ENCODE measurements around the gene SRC.

The SRC gene

DNA sequence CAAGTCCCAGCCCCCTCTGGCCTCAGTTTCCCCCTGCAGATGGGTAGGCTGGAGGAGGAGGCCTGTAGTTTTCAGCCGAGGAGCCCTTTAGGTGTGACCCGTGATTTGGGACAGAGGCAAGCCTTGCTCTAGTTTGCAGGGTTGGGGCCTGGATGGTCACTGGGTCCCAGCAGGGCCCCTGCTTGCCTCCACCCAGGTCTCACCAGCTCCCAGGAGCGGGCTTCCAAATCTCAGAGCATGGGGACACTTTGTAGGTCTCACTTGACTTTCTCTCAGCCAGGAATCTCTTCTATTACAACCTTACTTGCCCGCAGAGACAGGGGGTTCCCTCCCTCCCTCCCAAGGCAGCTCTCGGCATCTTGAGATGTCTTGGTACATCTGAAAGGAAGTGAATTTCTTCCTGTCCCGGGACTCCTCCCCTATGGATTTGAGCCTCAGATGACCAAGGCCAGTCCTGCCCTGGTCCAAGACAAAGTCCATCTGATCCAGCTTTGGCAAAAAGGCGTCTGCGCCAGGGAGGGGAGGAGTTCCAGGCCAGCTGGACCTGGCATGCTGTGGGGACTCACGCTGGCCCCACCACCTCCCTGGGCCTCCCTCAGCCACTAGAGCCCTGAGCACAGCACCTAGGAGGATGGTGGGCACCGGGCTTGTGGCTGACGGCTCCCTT lies 47.4 kb downstream of the SRC start:
- no peaks in the 10 kb centered on the region for H3K9me3 ChIP-seq (ENCODE audit: low read length)
- H3K27me3 ChIP-seq (ENCODE audit: insufficient read depth, low read length) = no peaks in the 10 kb centered on the region
- H3K4me3 ChIP-seq (ENCODE audit: low read length) = no peak overlapping the region
- peaks cover 7% of the 10 kb centered on the region for H3K36me3 ChIP-seq (ENCODE audit: insufficient read depth, low read length)
- H3K4me1 ChIP-seq (ENCODE audit: insufficient read depth, low read length) = peaks cover 46% of the 10 kb centered on the region
- no peak overlapping the region for H2AFZ ChIP-seq (ENCODE audit: low read depth, low read length)

DNA sequence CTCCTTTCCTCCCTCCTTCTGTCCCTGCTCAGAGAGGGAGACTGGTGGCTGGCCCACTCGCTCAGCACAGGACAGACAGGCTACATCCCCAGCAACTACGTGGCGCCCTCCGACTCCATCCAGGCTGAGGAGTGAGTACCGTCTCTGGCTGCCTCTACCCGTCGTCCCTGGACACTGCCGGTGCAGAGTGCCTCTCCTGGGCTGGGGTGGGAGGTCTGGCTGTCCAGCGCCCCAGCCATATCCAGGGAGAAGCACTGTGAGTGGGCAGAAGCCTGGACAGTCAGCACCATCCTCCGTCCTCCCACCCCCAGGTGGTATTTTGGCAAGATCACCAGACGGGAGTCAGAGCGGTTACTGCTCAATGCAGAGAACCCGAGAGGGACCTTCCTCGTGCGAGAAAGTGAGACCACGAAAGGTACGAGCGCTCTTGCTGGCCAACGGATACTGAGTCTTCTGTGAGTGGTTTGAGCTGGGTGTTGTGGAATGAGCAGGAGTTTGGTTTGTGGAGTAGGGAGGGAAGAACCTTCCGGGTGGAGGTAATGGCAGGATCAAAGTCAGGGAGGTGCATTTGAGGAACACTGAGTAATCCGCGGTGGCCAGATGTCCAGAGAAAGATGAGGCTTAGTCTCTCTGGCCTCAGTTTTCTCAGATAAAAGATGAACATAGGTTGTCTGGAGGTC lies 48.1 kb downstream of the SRC start:
- Histone ChIP-seq H2AFZ (ENCODE audit: low read depth, low read length) (no peak overlapping the region), H3K27me3 (ENCODE audit: insufficient read depth, low read length) (no peaks in the 10 kb centered on the region), H3K4me1 (ENCODE audit: insufficient read depth, low read length) (peaks cover 46% of the 10 kb centered on the region), H3K4me3 (ENCODE audit: low read length) (no peak overlapping the region), H3K36me3 (ENCODE audit: insufficient read depth, low read length) (peaks cover 7% of the 10 kb centered on the region), H3K9me3 (ENCODE audit: low read length) (no peaks in the 10 kb centered on the region)

DNA sequence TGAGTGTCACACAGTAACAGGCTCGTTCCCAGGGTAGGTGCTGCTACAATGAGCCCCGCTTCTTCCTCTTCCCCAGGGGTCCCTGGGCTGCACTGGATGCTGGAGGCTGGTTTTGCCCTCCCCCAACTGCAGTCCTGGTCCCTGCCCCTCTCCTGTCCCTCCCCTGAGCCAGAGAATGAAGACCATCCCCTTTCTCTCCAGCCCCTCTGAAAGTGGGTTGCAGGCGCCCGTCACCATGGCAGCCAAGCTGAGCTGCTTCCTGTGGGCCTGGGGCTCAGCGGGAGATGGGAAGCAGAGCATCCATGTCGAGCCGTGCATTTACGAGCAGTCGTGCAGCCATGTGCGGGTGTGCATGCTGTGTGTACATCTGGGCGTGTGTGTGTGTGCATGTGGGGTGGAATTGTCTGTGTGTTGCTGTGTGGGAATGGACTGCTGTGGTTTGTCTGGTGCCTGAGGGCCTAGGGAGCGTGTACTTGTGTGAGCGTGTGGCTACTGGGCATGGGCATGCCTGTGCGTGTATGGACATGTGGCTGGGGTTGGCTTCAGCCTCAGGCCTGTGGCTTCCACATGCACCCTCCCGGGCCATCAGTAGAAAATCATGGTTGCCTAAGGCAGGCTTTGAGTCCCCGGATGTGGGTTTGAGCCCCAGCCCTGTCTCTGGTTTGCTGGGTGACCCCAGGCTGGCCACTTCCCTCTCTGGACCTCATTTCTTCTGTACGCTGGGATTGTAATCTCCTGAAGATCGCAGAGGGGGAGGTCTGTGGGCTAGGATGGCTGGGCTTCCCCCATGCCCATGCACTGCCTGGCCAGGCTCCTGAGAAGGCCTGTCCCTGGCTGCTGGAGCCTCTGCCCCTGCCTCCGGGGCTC lies 48.8 kb downstream of the SRC start:
- peaks cover 7% of the 10 kb centered on the region for H3K36me3 ChIP-seq (ENCODE audit: insufficient read depth, low read length)
- H3K27me3 ChIP-seq (ENCODE audit: insufficient read depth, low read length) = no peaks in the 10 kb centered on the region
- H2AFZ ChIP-seq (ENCODE audit: low read depth, low read length) = no peak overlapping the region
- no peak overlapping the region for H3K4me3 ChIP-seq (ENCODE audit: low read length)
- H3K9me3 ChIP-seq (ENCODE audit: low read length) = no peaks in the 10 kb centered on the region
- H3K4me1 ChIP-seq (ENCODE audit: insufficient read depth, low read length) = peaks cover 46% of the 10 kb centered on the region

DNA sequence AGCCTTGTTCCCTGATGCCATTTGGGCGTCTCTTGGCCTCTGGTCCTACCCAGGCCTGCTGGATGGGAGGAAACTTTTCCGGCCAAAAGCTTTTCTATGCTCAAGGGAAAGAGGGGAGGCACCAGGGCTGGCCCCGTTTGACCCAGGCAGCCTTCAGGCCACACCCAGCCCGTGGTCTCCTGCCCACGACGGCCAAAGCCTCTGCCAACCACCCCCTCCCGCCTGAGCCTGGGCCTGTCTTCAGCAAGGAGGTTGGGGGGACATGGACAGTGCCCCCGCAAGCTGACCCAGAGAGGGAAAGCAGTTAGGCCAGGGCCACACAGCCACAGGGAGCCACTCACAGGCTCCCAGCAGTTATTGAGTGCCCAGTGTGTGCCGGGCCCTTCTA lies 49.5 kb downstream of the SRC start:
- Histone ChIP-seq H3K4me3 (ENCODE audit: low read length) (no peak overlapping the region), H2AFZ (ENCODE audit: low read depth, low read length) (no peak overlapping the region), H3K27me3 (ENCODE audit: insufficient read depth, low read length) (no peaks in the 10 kb centered on the region), H3K4me1 (ENCODE audit: insufficient read depth, low read length) (peaks cover 46% of the 10 kb centered on the region), H3K36me3 (ENCODE audit: insufficient read depth, low read length) (peaks cover 7% of the 10 kb centered on the region), H3K9me3 (ENCODE audit: low read length) (no peaks in the 10 kb centered on the region)

DNA sequence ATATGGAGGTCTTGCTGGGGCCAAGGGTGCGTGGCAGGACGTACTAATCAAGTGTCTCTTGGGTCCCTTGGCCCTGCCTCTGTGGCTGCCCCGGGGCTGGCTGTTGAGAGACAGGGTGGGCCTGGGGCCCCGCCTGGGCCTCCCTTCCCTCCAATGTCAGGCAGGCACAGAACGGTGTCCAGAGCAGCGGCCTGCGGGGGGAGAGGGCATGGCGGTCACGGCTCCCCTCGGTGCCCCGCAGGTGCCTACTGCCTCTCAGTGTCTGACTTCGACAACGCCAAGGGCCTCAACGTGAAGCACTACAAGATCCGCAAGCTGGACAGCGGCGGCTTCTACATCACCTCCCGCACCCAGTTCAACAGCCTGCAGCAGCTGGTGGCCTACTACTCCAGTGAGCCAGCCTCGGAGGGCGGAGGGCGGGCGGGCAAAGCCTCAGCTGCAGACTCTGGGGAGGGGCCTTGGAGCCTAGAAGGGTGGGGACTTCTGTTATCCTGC lies 50.0 kb downstream of the SRC start:
- Histone ChIP-seq H3K36me3 (ENCODE audit: insufficient read depth, low read length) (peaks cover 7% of the 10 kb centered on the region), H3K4me1 (ENCODE audit: insufficient read depth, low read length) (peaks cover 42% of the 10 kb centered on the region), H3K27me3 (ENCODE audit: insufficient read depth, low read length) (no peaks in the 10 kb centered on the region), H3K9me3 (ENCODE audit: low read length) (no peaks in the 10 kb centered on the region), H2AFZ (ENCODE audit: low read depth, low read length) (no peak overlapping the region), H3K4me3 (ENCODE audit: low read length) (no peak overlapping the region)

DNA sequence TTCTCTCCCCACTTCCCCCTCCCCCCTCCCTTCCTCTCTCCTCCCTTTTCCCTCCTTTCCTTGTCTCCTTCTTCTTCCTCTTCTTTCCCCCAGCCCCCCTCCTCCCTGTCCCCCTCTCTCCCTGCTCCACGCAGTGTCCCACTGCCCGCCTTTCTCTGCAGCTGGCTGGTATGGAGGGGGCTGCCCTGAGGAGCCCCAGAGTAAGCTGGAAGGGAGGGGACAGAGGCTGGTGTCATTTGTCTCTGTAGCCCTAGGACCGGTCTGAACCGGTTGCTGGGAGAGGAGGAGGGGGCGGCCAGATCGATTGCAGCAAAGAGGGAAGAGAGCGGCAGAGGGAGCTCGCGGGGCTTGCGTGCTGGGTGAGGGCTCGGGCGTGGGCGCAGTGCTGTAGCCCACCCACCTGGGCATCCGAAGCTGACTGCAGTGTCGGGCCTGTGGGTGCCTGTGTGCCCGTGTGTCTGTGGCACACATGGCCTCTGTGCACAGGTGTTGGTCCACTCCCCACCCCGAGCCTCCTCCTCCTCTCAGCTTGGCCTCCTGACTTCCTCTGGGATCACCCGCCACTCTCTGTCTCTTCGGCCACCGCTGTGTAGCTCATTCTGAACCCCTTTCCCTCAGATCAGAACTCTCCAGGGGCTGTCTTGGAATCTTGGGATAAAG lies 50.6 kb downstream of the SRC start:
- Histone ChIP-seq H3K27me3 (ENCODE audit: insufficient read depth, low read length) (no peaks in the 10 kb centered on the region), H3K4me1 (ENCODE audit: insufficient read depth, low read length) (peaks cover 38% of the 10 kb centered on the region), H3K9me3 (ENCODE audit: low read length) (no peaks in the 10 kb centered on the region), H2AFZ (ENCODE audit: low read depth, low read length) (no peak overlapping the region), H3K36me3 (ENCODE audit: insufficient read depth, low read length) (peaks cover 8% of the 10 kb centered on the region), H3K4me3 (ENCODE audit: low read length) (no peak overlapping the region)

DNA sequence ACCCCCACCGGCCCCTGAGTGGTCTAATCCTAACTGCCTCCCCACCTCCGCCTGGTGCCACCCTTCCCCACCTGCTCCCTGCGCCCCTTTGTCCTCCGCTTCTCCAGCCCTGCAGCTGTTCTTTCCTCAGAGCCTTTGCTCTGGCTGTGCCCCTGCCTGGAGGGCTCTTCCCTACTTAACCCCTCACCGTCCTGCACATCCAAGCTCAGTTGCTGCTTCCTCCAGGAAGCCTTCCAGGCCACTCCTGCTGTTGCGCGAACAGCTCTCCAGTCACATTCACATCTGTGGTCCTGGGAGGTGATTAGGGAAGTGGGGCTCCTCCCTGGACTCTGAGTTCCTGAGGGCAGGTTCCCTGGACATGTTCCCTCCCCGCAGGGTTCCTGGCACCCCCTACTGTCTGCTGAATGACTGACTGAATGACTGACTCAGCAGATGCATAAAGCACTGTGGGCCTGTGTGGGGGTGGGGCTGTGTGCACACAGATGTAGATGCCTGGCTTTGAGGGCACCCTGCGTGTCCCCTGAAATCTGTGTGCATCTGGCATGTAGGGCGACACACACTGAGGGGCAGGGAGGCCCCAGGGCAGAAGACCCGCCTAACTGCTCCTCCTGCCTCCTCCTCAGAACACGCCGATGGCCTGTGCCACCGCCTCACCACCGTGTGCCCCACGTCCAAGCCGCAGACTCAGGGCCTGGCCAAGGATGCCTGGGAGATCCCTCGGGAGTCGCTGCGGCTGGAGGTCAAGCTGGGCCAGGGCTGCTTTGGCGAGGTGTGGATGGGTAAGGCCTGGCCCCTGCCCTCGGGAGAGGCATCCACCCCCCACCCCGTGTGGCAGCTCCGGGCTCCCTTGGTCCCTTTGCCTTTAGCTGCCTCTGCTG lies 51.4 kb downstream of the SRC start:
- Histone ChIP-seq H2AFZ (ENCODE audit: low read depth, low read length) (no peak overlapping the region), H3K36me3 (ENCODE audit: insufficient read depth, low read length) (peaks cover 16% of the 10 kb centered on the region), H3K4me3 (ENCODE audit: low read length) (no peak overlapping the region), H3K27me3 (ENCODE audit: insufficient read depth, low read length) (no peaks in the 10 kb centered on the region), H3K4me1 (ENCODE audit: insufficient read depth, low read length) (peaks cover 38% of the 10 kb centered on the region), H3K9me3 (ENCODE audit: low read length) (no peaks in the 10 kb centered on the region)

DNA sequence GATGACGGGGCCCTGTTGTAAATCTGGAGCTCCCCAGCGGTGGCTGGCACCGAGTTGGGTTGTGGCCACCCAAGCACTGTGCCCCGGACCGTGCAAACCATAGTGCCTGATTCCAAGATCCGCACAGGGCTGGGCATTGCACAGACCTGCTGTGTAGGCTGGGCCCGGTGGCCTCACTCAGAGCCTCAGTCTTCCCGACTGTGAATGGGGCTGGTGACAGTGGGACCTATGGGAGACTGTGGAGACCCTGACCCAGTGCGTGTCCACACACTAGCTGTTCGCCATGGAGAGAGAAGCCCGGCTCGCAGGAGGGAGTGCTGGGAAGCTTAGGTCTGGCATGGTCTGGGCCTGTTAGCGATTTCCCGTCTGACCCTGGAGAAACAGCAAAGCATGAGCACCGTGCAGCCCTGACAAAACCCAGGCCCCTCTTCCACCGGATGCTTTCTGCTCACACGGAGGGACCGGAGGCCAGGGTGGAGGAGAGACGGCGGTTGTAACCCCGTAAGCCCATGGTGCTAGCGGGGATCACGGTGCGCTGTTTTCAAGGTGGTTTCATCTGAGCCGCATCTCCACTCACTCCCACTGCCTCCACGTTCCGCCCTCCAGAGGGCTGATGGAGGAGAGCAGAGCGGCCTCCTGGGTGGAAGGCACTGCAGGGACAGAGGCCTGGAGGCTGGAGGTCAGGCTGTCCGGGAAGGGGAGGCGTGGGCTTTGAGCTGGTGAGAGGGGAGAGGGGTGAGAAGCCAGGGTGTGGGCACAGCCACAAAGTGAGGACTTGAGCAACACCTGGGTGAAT lies 52.2 kb downstream of the SRC start:
- H3K4me1 ChIP-seq (ENCODE audit: insufficient read depth, low read length) = peaks cover 38% of the 10 kb centered on the region
- H3K9me3 ChIP-seq (ENCODE audit: low read length) = no peaks in the 10 kb centered on the region
- peaks cover 24% of the 10 kb centered on the region for H3K36me3 ChIP-seq (ENCODE audit: insufficient read depth, low read length)
- no peaks in the 10 kb centered on the region for H3K27me3 ChIP-seq (ENCODE audit: insufficient read depth, low read length)
- H2AFZ ChIP-seq (ENCODE audit: low read depth, low read length) = no peak overlapping the region
- no peak overlapping the region for H3K4me3 ChIP-seq (ENCODE audit: low read length)

DNA sequence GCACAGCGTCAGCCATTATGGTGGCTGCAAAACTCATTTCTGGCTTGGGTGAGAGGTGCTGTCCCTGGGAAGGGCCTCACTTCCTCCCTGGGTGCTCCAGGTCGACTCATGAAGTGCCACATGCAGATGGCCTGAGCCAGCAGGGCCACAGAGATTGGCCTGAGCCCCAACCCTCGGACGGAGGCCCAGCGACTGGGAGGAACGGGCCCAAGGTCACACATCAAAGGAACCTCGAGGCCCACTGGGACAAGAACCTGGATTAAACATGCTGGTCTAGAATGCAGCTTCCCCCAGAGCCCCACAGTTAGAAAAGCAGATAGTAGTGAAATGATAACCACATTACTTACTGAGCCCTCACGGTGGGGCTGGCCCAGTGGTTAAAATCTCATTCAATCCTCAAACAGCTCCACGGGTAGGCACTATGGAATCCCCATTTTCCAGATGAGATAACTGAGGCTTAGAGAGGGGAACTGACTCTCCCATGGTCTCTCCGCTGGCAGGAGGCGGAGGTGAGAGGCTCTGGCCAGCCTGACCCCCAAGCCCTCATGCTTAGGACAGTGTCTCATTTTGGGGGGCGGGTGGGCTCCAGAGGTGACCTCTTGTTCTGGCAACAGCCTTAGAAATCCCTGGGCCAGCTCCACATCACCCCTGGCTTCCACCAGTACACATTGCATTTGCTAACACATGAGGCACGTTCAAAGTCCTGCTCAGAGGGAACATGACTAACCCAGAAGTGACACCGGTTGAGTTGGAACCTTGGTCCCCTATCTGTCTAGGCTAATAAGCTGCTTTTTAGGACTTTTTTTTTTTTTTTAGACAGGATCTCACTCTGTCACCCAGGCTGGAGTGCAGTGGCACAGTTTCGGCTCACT lies 53.0 kb downstream of the SRC start:
- peaks cover 29% of the 10 kb centered on the region for H3K4me1 ChIP-seq (ENCODE audit: insufficient read depth, low read length)
- H3K36me3 ChIP-seq (ENCODE audit: insufficient read depth, low read length) = peaks cover 28% of the 10 kb centered on the region
- no peaks in the 10 kb centered on the region for H3K27me3 ChIP-seq (ENCODE audit: insufficient read depth, low read length)
- no peak overlapping the region for H3K4me3 ChIP-seq (ENCODE audit: low read length)
- no peaks in the 10 kb centered on the region for H3K9me3 ChIP-seq (ENCODE audit: low read length)
- no peak overlapping the region for H2AFZ ChIP-seq (ENCODE audit: low read depth, low read length)

DNA sequence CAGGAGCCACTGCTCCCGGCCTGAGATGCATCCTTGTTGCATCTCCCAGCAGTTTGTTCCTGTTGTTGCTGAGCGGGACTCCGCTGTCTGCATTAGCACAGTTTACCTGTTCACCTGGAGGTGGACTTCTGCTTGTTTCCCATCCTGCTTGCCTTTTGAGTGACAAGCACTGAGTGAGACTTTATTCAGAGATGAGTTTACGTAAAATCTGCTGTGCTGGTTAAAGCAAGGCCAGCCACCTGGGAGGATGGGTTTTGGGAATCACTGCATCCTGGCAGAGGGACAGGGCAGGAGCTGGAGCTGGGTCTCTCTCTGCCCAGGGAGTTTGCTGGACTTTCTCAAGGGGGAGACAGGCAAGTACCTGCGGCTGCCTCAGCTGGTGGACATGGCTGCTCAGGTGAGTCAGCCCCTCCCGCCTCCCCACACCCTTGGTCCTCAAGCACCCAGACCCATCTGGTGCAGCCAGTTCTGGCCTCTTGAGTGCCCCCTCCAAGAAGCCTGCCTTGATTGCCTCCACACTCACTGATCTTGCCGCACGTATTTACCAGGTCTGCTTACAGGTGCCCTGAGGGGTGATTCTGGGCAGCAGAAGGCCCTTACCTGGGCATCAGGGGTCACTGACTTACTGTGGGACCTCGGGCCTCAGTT lies 55.5 kb downstream of the SRC start:
- Histone ChIP-seq H3K9me3 (ENCODE audit: low read length) (no peaks in the 10 kb centered on the region), H3K36me3 (ENCODE audit: insufficient read depth, low read length) (peaks cover 33% of the 10 kb centered on the region), H3K4me1 (ENCODE audit: insufficient read depth, low read length) (peaks cover 6% of the 10 kb centered on the region), H3K4me3 (ENCODE audit: low read length) (no peak overlapping the region), H2AFZ (ENCODE audit: low read depth, low read length) (no peak overlapping the region), H3K27me3 (ENCODE audit: insufficient read depth, low read length) (no peaks in the 10 kb centered on the region)

Measured in neuron (in vitro differentiated cells).